ENCODE results near the gene VIPR1. TPM values are rescaled to one million over a fixed set of nuclear protein-coding genes. Genes with fewer than 3 reads are reported as not detected.

Gene VIPR1
- polyA plus RNA-seq, 6 donors from 2014 or later, result 0.57 to 3.0 (median 0.69) TPM; not detected in 1

DNA sequence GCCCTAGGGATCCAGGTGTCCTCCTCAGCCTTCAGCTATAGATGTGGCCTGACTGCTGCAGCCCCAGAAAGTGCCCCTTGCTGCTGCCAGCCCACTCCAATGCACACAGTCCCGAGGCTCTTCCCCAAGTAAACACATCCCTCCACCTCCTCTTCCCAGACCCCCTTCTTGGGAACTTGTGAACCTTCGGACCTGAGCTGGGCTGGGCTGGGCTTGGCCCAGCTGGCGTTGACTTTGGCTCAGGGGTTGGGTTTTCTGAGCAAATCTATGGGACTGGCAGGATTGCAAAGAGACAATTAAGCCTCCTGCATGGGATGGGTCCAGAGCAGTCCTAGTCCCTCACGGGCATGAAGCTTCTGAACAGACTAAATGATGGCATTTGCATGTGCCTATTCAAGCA, 14.7 kb downstream of the VIPR1 start:
- Mint-ChIP-seq H3K27me3 (no peaks in the 10 kb centered on the region), H3K9me3 (no peaks in the 10 kb centered on the region), H3K4me3 (no peak overlapping the region), H3K4me1 (peaks cover 0 to 3% (median 0%) of the 10 kb centered on the region in 3 donors), H3K36me3 (no peaks in the 10 kb centered on the region), H3K27ac (peak overlapping the region in 2 of 6 donors; percentile 44 to 78)
- ATAC-seq (ENCODE audit: low read depth in 2 of 2) (no peak), DNase-seq (no peak)

DNA sequence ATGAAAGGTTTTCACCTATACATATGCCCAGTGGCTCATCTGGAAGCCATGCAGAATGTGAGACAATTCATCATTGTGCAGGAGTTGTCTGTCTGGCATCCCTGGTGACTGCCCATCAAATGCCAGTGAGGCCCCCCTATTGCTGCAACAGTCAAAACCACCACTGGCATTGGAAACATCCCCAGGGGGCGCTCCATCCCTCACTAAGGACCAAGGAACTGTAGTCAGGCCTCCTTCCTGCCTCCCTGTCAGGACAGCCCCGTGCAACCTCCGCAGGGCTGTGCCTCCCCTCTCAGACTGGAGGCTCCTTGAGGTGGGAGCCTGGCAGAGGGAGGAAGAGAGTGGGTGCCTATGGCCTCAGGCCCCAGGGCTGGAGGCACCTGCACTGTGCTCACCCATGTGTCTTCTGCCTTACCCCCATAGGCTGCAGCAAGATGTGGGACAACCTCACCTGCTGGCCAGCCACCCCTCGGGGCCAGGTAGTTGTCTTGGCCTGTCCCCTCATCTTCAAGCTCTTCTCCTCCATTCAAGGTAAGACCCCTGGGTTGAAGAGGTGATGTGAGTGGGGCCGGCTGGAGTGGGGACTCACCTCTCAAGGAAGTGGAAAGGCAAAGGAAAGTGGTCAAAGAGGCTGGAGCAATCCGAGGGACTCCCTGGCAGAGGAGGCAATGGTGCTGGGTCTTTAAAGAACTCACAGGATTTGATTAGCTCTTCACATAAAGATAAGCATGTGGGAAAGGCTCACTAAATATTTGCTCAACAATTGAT, 16.5 kb downstream of the VIPR1 start:
- DNase-seq (no peak), ATAC-seq (ENCODE audit: low read depth in 2 of 2) (no peak)
- Mint-ChIP-seq H3K9me3 (no peaks in the 10 kb centered on the region), H3K27me3 (no peaks in the 10 kb centered on the region), H3K4me1 (no peaks in the 10 kb centered on the region), H3K4me3 (no peak overlapping the region), H3K27ac (no peak overlapping the region), H3K36me3 (no peaks in the 10 kb centered on the region)

DNA sequence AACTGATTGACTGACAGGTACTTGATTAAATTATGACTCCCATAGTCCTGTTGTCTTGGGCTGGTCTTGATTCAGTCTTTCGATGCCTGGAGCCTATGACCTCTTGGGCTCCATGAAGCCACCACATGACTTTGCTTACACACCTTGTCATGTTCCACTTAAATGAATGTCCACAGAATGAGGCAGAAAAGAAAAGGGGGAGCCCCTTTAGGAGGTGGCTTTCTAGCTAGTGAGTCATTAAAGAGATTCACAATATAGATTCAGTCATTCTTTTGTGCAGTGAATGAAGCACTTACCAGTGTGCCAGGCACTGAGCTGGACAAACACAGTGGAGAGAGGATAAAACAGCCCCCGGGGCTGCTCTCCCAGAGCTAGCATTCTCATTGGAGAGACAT, 17.1 kb downstream of the VIPR1 start:
- Mint-ChIP-seq H3K27me3 (no peaks in the 10 kb centered on the region), H3K4me1 (no peaks in the 10 kb centered on the region), H3K4me3 (no peak overlapping the region), H3K27ac (peak overlapping the region in 1 of 6 donors; percentile 36), H3K36me3 (no peaks in the 10 kb centered on the region), H3K9me3 (no peaks in the 10 kb centered on the region)
- ATAC-seq (ENCODE audit: low read depth in 2 of 2), result no peak
- DNase-seq, result no peak

DNA sequence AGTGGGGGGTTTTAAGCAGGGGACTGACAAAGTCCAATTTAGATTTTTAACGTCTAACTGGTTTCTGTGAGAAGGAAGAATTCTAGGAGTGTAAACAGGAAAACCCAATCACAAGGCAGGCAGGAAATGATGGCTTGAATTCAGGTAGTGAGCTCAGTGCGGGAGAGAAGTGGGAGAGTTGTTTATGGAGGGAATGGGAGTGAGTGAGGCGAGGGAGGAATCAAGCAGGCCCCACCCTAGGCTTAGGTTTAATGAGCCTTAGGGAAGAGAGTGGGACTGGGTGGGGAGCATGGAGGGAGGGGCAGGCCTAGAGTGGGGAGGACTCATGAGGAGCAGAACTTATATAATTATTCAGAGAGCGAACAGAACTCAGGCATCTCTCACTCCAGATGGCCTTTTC, 17.9 kb downstream of the VIPR1 start:
- Mint-ChIP-seq H3K9me3 (no peaks in the 10 kb centered on the region), H3K27me3 (no peaks in the 10 kb centered on the region), H3K36me3 (no peaks in the 10 kb centered on the region), H3K4me1 (no peaks in the 10 kb centered on the region), H3K27ac (peak overlapping the region in 2 of 6 donors; percentile 32 to 39), H3K4me3 (no peak overlapping the region)
- no peak for DNase-seq
- no peak for ATAC-seq (ENCODE audit: low read depth in 2 of 2)

DNA sequence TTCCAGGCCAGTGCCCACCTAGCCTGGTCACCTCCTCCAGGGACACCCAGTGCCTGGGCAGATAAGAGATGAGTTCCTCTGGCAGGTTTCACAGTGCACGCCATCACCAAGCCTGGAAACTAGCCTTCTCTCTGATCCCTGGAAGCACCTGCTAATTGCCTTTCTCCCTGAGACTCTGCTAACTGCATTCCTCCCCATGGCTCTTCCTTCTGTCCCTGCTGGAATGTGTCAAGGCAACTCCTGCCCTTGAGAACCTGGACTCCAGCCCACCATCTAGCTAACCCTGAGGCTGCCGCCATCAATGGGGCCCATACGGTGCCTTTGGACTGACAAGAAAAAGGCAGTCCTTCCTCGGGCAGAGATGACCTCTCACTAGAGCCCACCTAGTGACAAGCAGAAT, 18.5 kb downstream of the VIPR1 start:
- H3K36me3 Mint-ChIP-seq, result no peaks in the 10 kb centered on the region
- DNase-seq (no peak), ATAC-seq (ENCODE audit: low read depth in 2 of 2) (no peak)
- H3K27me3 Mint-ChIP-seq, result no peaks in the 10 kb centered on the region
- no peak overlapping the region for H3K4me3 Mint-ChIP-seq
- H3K27ac Mint-ChIP-seq, result no peak overlapping the region
- no peaks in the 10 kb centered on the region for H3K9me3 Mint-ChIP-seq
- no peaks in the 10 kb centered on the region for H3K4me1 Mint-ChIP-seq

DNA sequence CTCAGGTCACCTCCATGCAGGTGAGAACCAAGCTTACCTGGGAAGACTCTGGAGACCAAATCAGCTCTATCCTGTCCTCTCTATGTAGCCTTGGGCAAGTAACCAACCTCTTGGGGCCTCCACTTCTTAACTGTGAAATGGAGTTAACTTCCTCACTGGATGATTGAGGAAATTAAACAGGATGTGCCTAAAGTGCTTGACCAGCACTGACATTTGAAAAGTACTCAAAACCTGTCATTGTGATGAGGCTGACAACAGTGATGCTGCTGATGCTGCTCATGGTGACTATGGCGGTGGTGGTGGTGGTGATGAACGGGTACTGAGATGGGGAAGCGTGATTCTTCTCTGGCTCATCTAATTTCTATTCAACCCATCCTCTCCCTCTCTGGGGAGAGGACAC, 22.3 kb downstream of the VIPR1 start:
- ATAC-seq (ENCODE audit: low read depth in 2 of 2), result no peak
- no peak overlapping the region for H3K27ac Mint-ChIP-seq

DNA sequence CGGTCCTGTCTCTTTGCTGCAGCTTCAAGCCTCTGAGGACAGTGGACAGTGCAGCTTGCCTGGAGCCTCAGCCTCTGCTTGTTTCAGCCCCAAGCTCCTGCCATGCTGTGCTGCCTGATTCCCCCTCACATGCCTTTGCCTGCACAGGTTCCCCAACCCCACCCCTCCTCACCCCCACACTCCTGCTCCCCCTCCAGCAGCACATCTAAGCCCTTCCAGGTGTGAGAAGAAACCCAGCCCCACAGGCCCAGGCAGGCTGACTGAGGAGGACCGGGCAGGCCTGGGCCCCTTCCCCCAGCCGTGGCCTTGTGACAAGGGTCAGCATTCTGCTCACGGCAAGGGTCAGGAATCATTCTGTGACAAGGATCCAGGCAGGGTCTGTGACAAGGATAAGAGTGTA, 22.8 kb downstream of the VIPR1 start:
- Mint-ChIP-seq H3K27ac (no peak overlapping the region), H3K27me3 (no peaks in the 10 kb centered on the region), H3K9me3 (peaks cover 0 to 3% (median 0%) of the 10 kb centered on the region in 7 donors), H3K4me3 (no peak overlapping the region), H3K36me3 (no peaks in the 10 kb centered on the region), H3K4me1 (peaks cover 10 to 23% (median 17%) of the 10 kb centered on the region in 3 donors)
- DNase-seq (no peak), ATAC-seq (ENCODE audit: low read depth in 2 of 2) (no peak)

More for the DNA sequence above, 22.3 kb downstream of the VIPR1 start:
- no peak for DNase-seq
- no peaks in the 10 kb centered on the region for H3K9me3 Mint-ChIP-seq
- H3K4me3 Mint-ChIP-seq, result no peak overlapping the region
- H3K27me3 Mint-ChIP-seq, result no peaks in the 10 kb centered on the region
- H3K36me3 Mint-ChIP-seq, result no peaks in the 10 kb centered on the region
- peaks cover 5 to 19% (median 12%) of the 10 kb centered on the region in 3 donors for H3K4me1 Mint-ChIP-seq

DNA sequence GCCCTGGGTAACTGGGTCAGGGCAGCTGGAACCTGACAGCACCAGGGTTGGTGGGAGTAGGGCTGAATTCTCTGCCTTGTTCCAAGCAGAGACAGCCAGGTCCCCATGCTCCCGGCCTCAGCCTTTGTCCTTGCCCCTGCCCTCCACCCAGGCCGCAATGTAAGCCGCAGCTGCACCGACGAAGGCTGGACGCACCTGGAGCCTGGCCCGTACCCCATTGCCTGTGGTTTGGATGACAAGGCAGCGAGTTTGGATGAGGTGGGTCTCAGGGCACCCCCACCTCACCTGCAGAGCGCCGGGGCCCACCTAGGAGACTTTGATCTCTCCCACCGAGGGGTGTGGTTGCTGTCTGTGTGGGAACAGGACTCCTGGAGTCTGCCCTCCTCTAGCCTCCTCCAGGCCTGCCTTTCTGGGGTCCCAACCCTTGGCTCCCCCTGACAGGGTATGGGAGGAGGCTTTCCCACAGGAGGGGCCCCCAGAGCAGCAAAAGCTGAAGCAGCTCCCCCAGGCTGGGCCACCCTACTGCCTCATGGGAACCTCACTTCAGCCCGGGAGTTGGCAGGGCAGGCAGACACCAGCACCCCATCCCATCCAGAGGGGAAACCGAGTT, 23.4 kb downstream of the VIPR1 start:
- DNase-seq (no peak), ATAC-seq (ENCODE audit: low read depth in 2 of 2) (no peak)
- Mint-ChIP-seq H3K27me3 (no peaks in the 10 kb centered on the region), H3K36me3 (no peaks in the 10 kb centered on the region), H3K27ac (peak overlapping the region in 1 of 6 donors; percentile 49), H3K4me1 (peaks cover 12 to 25% (median 19%) of the 10 kb centered on the region in 3 donors), H3K9me3 (peaks cover 0 to 3% (median 0%) of the 10 kb centered on the region in 7 donors), H3K4me3 (no peak overlapping the region)

DNA sequence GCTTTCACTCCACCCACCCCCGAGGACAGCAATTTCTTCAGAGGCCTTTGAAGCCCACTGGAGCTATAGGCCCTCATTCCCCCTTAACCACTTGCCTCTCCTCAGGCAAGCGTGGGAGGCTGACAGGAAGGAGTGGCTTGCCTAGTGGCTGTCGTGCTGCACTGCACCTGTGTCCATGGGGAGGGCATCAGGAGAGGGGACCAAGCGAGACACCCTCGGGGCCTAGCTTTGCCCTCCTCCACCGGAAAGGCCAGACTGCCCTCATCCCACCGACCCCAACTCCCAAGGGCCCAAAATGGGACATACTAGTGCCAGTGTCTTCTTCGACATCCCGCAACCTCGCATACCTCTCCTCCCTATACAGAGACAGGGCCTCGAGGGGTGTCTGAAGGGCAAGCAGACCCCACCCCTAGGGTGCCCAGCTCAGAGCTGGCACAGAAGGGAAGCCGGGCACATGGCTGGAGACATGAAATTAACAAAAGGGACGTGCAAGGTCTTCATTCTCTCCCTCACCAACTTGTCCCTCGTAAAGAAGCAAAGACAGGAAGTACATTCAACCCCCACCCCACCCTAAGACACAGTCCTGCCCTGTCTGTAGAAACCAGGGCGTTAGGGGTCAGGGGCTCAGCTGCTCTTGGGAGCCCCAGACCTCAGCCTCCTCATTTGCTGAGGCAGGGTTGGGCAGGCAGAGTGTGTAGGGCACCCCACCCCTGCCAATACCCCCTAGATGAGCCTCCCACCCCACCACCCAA, 24.3 kb downstream of the VIPR1 start:
- H3K27ac Mint-ChIP-seq, result peak overlapping the region in 1 of 6 donors; percentile 8
- H3K9me3 Mint-ChIP-seq, result peaks cover 0 to 3% (median 0%) of the 10 kb centered on the region in 7 donors
- H3K4me3 Mint-ChIP-seq, result no peak overlapping the region
- ATAC-seq (ENCODE audit: low read depth in 2 of 2) (no peak), DNase-seq (no peak)
- H3K4me1 Mint-ChIP-seq, result peaks cover 12 to 25% (median 19%) of the 10 kb centered on the region in 3 donors
- no peaks in the 10 kb centered on the region for H3K36me3 Mint-ChIP-seq
- H3K27me3 Mint-ChIP-seq, result no peaks in the 10 kb centered on the region

DNA sequence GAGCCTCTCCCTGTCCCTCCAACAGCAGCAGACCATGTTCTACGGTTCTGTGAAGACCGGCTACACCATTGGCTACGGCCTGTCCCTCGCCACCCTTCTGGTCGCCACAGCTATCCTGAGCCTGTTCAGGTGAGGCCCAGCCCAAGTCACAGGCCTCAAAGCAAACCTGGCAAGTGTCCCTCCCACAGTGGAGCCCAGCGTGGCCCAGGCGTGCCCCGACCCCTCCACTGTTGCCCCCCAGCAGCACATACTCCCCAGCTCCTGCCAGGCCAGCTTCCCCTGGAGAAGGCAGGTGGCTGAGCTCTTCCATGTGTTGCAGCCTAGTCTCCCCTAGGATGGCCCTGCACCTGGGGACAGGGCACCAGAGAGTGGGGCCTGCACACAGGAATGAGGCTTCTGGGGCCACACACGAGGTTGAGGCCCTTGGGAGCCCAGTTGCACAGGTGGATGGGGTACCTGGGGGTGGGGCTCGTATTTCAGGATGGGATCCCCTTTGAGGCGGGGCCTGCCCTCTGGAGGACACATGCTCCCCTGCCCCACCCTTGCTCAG, 25.0 kb downstream of the VIPR1 start:
- no peaks in the 10 kb centered on the region for H3K27me3 Mint-ChIP-seq
- no peak overlapping the region for H3K27ac Mint-ChIP-seq
- no peak for ATAC-seq (ENCODE audit: low read depth in 2 of 2)
- peaks cover 0 to 3% (median 0%) of the 10 kb centered on the region in 7 donors for H3K9me3 Mint-ChIP-seq
- DNase-seq, result no peak
- no peak overlapping the region for H3K4me3 Mint-ChIP-seq
- H3K36me3 Mint-ChIP-seq, result no peaks in the 10 kb centered on the region
- H3K4me1 Mint-ChIP-seq, result peaks cover 12 to 25% (median 19%) of the 10 kb centered on the region in 3 donors

DNA sequence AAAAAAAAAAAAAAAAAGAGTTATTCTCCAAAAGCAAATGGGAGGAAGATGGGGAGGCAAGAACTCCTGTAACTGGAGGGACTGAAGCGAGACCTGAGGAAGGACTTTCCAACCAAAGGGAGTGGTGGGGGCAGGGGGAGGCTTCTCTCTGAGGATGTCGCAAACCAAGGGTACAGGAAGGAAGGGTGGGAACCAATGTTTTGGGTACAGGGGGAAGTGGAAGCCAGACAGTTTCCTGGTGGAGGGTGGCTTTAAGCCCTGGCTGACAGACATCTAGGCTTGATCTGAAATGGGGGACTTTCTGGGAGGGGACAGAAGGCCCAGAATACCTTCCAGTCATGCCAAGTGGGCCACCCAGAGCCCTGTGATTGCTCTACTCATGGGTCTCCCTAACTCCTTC, 27.0 kb downstream of the VIPR1 start:
- H3K36me3 Mint-ChIP-seq, result no peaks in the 10 kb centered on the region
- DNase-seq (no peak), ATAC-seq (ENCODE audit: low read depth in 2 of 2) (no peak)
- H3K27ac Mint-ChIP-seq, result no peak overlapping the region
- H3K27me3 Mint-ChIP-seq, result no peaks in the 10 kb centered on the region
- H3K4me1 Mint-ChIP-seq, result peaks cover 12 to 25% (median 19%) of the 10 kb centered on the region in 3 donors
- H3K9me3 Mint-ChIP-seq, result peaks cover 0 to 3% (median 0%) of the 10 kb centered on the region in 7 donors
- H3K4me3 Mint-ChIP-seq, result peak overlapping the region in 2 of 8 donors; percentile 24 to 73

DNA sequence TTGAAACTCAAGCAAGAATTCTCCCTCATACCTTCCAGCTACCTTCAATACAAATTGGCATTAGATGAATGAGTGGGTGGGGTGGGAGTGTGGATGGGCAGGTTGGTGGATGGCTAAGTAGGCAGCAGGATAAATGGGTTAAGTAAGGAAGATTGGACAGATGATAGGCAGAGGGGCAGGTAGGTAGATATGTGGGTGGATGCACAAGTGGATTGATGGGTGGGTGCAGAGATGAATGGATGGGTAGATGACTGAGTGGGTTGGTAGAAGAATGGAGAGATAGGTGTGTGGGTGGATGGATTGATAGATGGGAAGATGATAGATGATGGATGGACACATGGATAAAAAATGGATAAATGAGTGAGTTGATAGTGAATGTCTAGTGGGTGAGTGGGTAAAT, 27.6 kb downstream of the VIPR1 start:
- H3K36me3 Mint-ChIP-seq, result no peaks in the 10 kb centered on the region
- peaks cover 12 to 25% (median 19%) of the 10 kb centered on the region in 3 donors for H3K4me1 Mint-ChIP-seq
- DNase-seq, result no peak
- peak overlapping the region in 1 of 8 donors; percentile 5 for H3K4me3 Mint-ChIP-seq
- no peak for ATAC-seq (ENCODE audit: low read depth in 2 of 2)
- peaks cover 0 to 3% (median 0%) of the 10 kb centered on the region in 7 donors for H3K9me3 Mint-ChIP-seq
- peak overlapping the region in 1 of 6 donors; percentile 4 for H3K27ac Mint-ChIP-seq
- H3K27me3 Mint-ChIP-seq, result no peaks in the 10 kb centered on the region

DNA sequence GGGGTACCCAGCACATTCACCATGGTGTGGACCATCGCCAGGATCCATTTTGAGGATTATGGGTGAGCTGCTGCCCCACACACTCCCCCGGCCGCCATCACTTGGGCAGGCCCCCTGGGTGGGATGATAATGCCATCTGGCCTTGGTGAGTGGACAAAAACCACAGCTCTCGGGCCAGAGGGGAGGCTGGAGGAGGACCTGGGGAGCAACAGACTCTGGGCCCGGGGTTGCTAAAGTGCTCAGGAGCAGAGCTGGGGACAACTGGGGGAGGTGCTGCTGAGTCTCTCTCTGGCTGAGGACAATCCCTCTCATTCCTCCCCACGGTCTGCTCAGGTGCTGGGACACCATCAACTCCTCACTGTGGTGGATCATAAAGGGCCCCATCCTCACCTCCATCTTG, 29.0 kb downstream of the VIPR1 start:
- no peak for DNase-seq
- peaks cover 12 to 25% (median 18%) of the 10 kb centered on the region in 3 donors for H3K4me1 Mint-ChIP-seq
- no peaks in the 10 kb centered on the region for H3K36me3 Mint-ChIP-seq
- H3K4me3 Mint-ChIP-seq, result no peak overlapping the region
- no peak for ATAC-seq (ENCODE audit: low read depth in 2 of 2)
- peaks cover 0 to 3% (median 0%) of the 10 kb centered on the region in 7 donors for H3K9me3 Mint-ChIP-seq
- no peaks in the 10 kb centered on the region for H3K27me3 Mint-ChIP-seq
- H3K27ac Mint-ChIP-seq, result peak overlapping the region in 2 of 6 donors; percentile 27 to 37

All from naive B cell (primary cell).